Lower leg skin (tissue), 3 donors: ENCODE data around the gene ERC2.

Source experiments
- POLR2A ChIP-seq, 2 donors: fragments of 450-650 bp; IDR thresholded peaks; one replicate each; pipeline ENCODE4 v1.6.1; 2016 to 2017; ENCODE audit warnings: antibody characterized with exemption in 2 of 2, mild to moderate bottlenecking in 1 of 2, moderate library complexity in 1 of 2
- TF ChIP-seq, protein P1 (sequence below), 3 donors: fragments of 450-650 bp; IDR thresholded peaks; one replicate each; pipeline ENCODE4 v1.5.1; 2016; ENCODE audit warnings: antibody characterized with exemption in 3 of 3, mild to moderate bottlenecking in 3 of 3, moderate library complexity in 2 of 3

DNA sequence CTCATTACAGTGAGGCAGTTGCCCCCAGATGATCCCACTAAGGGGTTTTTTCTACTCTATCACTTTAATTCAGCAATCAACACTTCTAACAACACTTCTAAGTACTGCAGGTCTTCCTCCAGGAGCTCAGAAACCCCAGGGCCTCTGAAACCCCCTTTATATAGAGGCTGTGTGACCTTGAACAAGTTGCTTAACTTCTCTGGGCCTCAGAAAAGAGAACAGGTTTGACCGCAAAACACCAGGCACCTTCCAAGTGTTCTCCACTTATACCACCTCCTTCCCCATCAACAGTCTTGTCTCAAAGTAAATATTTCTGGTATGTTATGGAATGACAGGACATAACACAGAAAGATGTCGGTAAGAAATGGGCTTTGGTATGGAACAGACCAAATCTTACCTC is 895.5 kb downstream of the ERC2 start:
- TF ChIP-seq, protein P1, sequence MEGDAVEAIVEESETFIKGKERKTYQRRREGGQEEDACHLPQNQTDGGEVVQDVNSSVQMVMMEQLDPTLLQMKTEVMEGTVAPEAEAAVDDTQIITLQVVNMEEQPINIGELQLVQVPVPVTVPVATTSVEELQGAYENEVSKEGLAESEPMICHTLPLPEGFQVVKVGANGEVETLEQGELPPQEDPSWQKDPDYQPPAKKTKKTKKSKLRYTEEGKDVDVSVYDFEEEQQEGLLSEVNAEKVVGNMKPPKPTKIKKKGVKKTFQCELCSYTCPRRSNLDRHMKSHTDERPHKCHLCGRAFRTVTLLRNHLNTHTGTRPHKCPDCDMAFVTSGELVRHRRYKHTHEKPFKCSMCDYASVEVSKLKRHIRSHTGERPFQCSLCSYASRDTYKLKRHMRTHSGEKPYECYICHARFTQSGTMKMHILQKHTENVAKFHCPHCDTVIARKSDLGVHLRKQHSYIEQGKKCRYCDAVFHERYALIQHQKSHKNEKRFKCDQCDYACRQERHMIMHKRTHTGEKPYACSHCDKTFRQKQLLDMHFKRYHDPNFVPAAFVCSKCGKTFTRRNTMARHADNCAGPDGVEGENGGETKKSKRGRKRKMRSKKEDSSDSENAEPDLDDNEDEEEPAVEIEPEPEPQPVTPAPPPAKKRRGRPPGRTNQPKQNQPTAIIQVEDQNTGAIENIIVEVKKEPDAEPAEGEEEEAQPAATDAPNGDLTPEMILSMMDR (IDR thresholded peaks at IDR 0.05): no peak
- TF ChIP-seq POLR2A (IDR thresholded peaks at IDR 0.05): no peak
